NAMALWA (cell line): ENCODE measurements around the gene PTBP3.

Experiments
- DNase-seq: peaks from one replicate; pipeline ENCODE4 v3.0.0-alpha.2; 2015; ENCODE audit warnings: low spot score

The PTBP3 gene

GRCh38 chr9:112168197-112168596 is 165.2 kb downstream of the PTBP3 start:
- DNase-seq, result no peak
